ENCODE data around the gene SLC39A11. TPM values are rescaled to one million over a fixed set of nuclear protein-coding genes. Genes with fewer than 3 reads are reported as not detected.

SLC39A11 gene
- total RNA-seq, 1 donor from 2014 or later: 16.3 TPM

- Mint-ChIP-seq H3K36me3 (ENCODE audit: unreplicated experiment) (peaks cover 5% of the 10 kb centered on the region), H3K27ac (ENCODE audit: unreplicated experiment) (no peak overlapping the region), H3K9me3 (ENCODE audit: unreplicated experiment) (no peaks in the 10 kb centered on the region), H3K27me3 (ENCODE audit: unreplicated experiment) (peaks cover 5% of the 10 kb centered on the region), H3K4me3 (ENCODE audit: unreplicated experiment) (no peak overlapping the region), H3K4me1 (ENCODE audit: low read depth, unreplicated experiment) (peaks cover 9% of the 10 kb centered on the region)
- no peak for DNase-seq
- TF ChIP-seq, protein P1, sequence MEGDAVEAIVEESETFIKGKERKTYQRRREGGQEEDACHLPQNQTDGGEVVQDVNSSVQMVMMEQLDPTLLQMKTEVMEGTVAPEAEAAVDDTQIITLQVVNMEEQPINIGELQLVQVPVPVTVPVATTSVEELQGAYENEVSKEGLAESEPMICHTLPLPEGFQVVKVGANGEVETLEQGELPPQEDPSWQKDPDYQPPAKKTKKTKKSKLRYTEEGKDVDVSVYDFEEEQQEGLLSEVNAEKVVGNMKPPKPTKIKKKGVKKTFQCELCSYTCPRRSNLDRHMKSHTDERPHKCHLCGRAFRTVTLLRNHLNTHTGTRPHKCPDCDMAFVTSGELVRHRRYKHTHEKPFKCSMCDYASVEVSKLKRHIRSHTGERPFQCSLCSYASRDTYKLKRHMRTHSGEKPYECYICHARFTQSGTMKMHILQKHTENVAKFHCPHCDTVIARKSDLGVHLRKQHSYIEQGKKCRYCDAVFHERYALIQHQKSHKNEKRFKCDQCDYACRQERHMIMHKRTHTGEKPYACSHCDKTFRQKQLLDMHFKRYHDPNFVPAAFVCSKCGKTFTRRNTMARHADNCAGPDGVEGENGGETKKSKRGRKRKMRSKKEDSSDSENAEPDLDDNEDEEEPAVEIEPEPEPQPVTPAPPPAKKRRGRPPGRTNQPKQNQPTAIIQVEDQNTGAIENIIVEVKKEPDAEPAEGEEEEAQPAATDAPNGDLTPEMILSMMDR (IDR thresholded peaks at IDR 0.05; ENCODE audit: partially characterized antibody, unreplicated experiment): no peak
These were observed 375.2 kb downstream of the SLC39A11 start for GRCh38 chr17:72717276-72717675.

DNA sequence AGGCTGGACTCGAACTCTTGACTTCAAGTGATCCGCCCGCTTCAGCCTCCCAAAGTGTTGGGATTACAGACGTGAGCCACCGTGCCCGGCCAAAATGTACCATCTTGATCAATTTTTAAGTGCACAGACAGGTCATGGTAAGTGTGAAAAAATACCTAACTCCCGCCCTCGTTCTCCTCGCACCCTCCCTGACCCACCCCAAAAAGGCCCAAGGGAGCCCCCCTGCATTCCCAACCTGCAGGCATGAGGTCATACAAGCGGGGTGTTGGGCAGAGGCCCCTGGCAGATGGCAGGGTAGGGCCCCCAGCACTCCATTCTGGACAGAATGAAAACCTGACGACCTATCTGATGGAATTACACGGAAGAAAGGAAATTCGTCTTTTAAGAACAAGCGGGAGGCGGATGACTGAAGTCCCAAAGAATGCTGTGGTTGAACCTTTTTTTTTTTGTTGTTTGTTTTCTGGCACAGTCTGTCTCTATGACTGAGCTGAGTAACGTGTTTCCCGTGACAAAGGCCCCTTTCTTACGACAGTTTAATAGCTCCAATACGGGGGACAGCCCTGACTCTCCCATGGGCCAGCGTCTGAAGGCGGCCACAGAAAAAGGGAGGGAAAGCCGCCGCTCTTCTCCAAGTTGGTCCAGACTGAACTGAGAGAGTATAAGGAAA lies 376.4 kb downstream of the SLC39A11 start:
- DNase-seq: no peak
- Mint-ChIP-seq H3K4me3 (ENCODE audit: unreplicated experiment) (no peak overlapping the region), H3K27ac (ENCODE audit: unreplicated experiment) (no peak overlapping the region), H3K36me3 (ENCODE audit: unreplicated experiment) (peaks cover 8% of the 10 kb centered on the region), H3K27me3 (ENCODE audit: unreplicated experiment) (peaks cover 6% of the 10 kb centered on the region), H3K4me1 (ENCODE audit: low read depth, unreplicated experiment) (peaks cover 9% of the 10 kb centered on the region), H3K9me3 (ENCODE audit: unreplicated experiment) (no peaks in the 10 kb centered on the region)
- TF ChIP-seq, protein P1 (IDR thresholded peaks at IDR 0.05; ENCODE audit: partially characterized antibody, unreplicated experiment): no peak

DNA sequence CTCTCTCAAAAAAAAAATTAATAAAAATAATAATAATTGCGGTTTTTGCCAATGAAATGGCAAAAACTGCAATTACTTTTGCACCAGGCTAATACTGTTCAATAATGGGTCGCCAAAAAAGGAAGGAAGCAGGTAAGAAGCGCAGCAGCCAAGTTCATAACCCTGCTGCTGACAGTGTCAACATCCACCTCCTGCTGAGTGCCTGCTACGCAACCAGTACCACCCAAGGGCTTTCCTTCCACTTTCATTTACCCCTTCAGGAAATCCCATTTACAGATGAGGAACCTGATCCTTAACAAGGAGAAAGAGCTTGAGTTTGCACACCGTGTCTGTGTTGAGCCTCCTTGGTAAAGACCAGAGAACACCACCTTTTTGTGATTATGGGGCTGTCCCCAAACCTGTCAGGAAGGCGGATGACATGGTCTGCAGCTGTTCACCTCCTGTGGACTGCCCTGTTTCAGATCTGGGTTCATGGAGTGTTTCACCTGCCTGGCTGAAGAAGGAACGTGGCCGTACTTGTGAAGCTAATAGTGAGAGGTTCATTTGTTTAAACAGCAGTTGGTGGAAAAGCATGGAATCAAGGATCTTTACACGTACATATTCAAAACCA lies 378.0 kb downstream of the SLC39A11 start:
- Mint-ChIP-seq H3K27me3 (ENCODE audit: unreplicated experiment) (peaks cover 7% of the 10 kb centered on the region), H3K27ac (ENCODE audit: unreplicated experiment) (no peak overlapping the region), H3K4me3 (ENCODE audit: unreplicated experiment) (no peak overlapping the region), H3K9me3 (ENCODE audit: unreplicated experiment) (no peaks in the 10 kb centered on the region), H3K4me1 (ENCODE audit: low read depth, unreplicated experiment) (peaks cover 7% of the 10 kb centered on the region), H3K36me3 (ENCODE audit: unreplicated experiment) (peaks cover 21% of the 10 kb centered on the region)
- TF ChIP-seq, protein P1 (IDR thresholded peaks at IDR 0.05; ENCODE audit: partially characterized antibody, unreplicated experiment): no peak
- DNase-seq: no peak

- Mint-ChIP-seq H3K36me3 (ENCODE audit: unreplicated experiment) (peaks cover 22% of the 10 kb centered on the region), H3K4me1 (ENCODE audit: low read depth, unreplicated experiment) (peaks cover 3% of the 10 kb centered on the region), H3K9me3 (ENCODE audit: unreplicated experiment) (peaks cover under 1% of the 10 kb centered on the region), H3K27ac (ENCODE audit: unreplicated experiment) (no peak overlapping the region), H3K4me3 (ENCODE audit: unreplicated experiment) (no peak overlapping the region), H3K27me3 (ENCODE audit: unreplicated experiment) (peaks cover 3% of the 10 kb centered on the region)
- DNase-seq: no peak
- TF ChIP-seq, protein P1 (IDR thresholded peaks at IDR 0.05; ENCODE audit: partially characterized antibody, unreplicated experiment): no peak
These were observed 378.8 kb downstream of the SLC39A11 start for GRCh38 chr17:72713701-72714100.
